ENCODE measurements around the gene S100A10.

Gene S100A10

GRCh38 chr1:151963288-151963687 is 30.4 kb downstream of the S100A10 start:
- TF ChIP-seq ZNF565 (CRISPR knock-in tag; conservative IDR thresholded peaks at IDR 0.05; ENCODE audit: low read depth) (no peak), ZNF8 (CRISPR knock-in tag; IDR thresholded peaks at IDR 0.05) (no peak), ZFP30 (CRISPR knock-in tag; IDR thresholded peaks at IDR 0.05) (no peak), CSRNP3 (CRISPR knock-in tag; IDR thresholded peaks at IDR 0.05) (no peak), OSR1 (CRISPR knock-in tag; IDR thresholded peaks at IDR 0.05) (no peak)
- no peak for ATAC-seq

- no peak for ATAC-seq
- TF ChIP-seq RARB (CRISPR knock-in tag; IDR thresholded peaks at IDR 0.05) (no peak), ZC3H10 (CRISPR knock-in tag; IDR thresholded peaks at IDR 0.05) (no peak), ZNF8 (CRISPR knock-in tag; IDR thresholded peaks at IDR 0.05) (no peak), GLIS3 (CRISPR knock-in tag; IDR thresholded peaks at IDR 0.05) (no peak), ZFP30 (CRISPR knock-in tag; IDR thresholded peaks at IDR 0.05) (no peak), CREB5 (CRISPR knock-in tag; IDR thresholded peaks at IDR 0.05; ENCODE audit: low read depth) (no peak), ZNF565 (CRISPR knock-in tag; conservative IDR thresholded peaks at IDR 0.05; ENCODE audit: low read depth) (no peak), ARNTL (CRISPR knock-in tag; IDR thresholded peaks at IDR 0.05; ENCODE audit: borderline replicate concordance, low read depth) (no peak), ZNF70 (CRISPR knock-in tag; IDR thresholded peaks at IDR 0.05) (no peak), BACH2 (CRISPR knock-in tag; IDR thresholded peaks at IDR 0.05; ENCODE audit: borderline replicate concordance) (no peak), SNAI2 (CRISPR knock-in tag; IDR thresholded peaks at IDR 0.05) (no peak), ESRRG (CRISPR knock-in tag; IDR thresholded peaks at IDR 0.05) (no peak), ISL1 (CRISPR knock-in tag; IDR thresholded peaks at IDR 0.05) (no peak), POU6F1 (CRISPR knock-in tag; IDR thresholded peaks at IDR 0.05; ENCODE audit: borderline replicate concordance, low read depth) (no peak), TCF4 (CRISPR knock-in tag; IDR thresholded peaks at IDR 0.05; ENCODE audit: borderline replicate concordance) (no peak), TOX (CRISPR knock-in tag; IDR thresholded peaks at IDR 0.05; ENCODE audit: borderline replicate concordance) (no peak), CSRNP3 (CRISPR knock-in tag; IDR thresholded peaks at IDR 0.05) (no peak), PATZ1 (CRISPR knock-in tag; IDR thresholded peaks at IDR 0.05; ENCODE audit: borderline replicate concordance) (no peak), TSHZ2 (CRISPR knock-in tag; IDR thresholded peaks at IDR 0.05) (no peak)
Observed at GRCh38 chr1:151961833-151962232, 31.8 kb downstream of the S100A10 start.
